Gastrocnemius medialis (tissue), 4 donors: ENCODE data around the gene SRSF1. TPM values are rescaled to one million over a fixed set of nuclear protein-coding genes. Genes with fewer than 3 reads are reported as not detected.

Source experiments
- ATAC-seq, 2 donors: fragments of 150-250 bp; one replicate each; pipeline ENCODE4 v1.9.1; 2016
- DNase-seq, 2 donors: peaks; one replicate each; pipeline ENCODE4 v3.0.0-alpha.2; 2019
- H3K27ac ChIP-seq, 4 donors: fragments of 200-600 bp; sonication (generic); 1 replicate in 1 of 4; 2 replicates in 3 of 4; pipeline ENCODE4 v1.5.1; 2016 to 2018; ENCODE audit warnings: mild to moderate bottlenecking in 2 of 4, moderate library complexity in 1 of 4
- H3K27me3 ChIP-seq, 3 donors: fragments of 200-600 bp; sonication (generic) in 2 of 3; 1 replicate in 1 of 3; 2 replicates in 2 of 3; pipeline versions ENCODE4 v1.5.1 to v1.6.0; 2016 to 2019; ENCODE audit warnings: mild to moderate bottlenecking in 1 of 3, moderate library complexity in 1 of 3
- H3K36me3 ChIP-seq, 2 donors: fragments of 200-600 bp; sonication (generic) in 1 of 2; one replicate each; pipeline ENCODE4 v1.5.1; 2017 to 2018
- H3K4me1 ChIP-seq, 2 donors: fragments of 200-600 bp; sonication (generic) in 1 of 2; one replicate each; pipeline ENCODE4 v1.5.1; 2016 to 2017; ENCODE audit warnings: mild to moderate bottlenecking in 2 of 2
- H3K4me3 ChIP-seq, 4 donors: fragments of 200-600 bp; sonication (generic) in 3 of 4; 1 replicate in 1 of 4; 2 replicates in 3 of 4; pipeline ENCODE4 v1.5.1; 2016 to 2019; ENCODE audit warnings: mild to moderate bottlenecking in 2 of 4
- H3K9me3 ChIP-seq, 3 donors: fragments of 200-600 bp; sonication (generic) in 2 of 3; 1 replicate in 1 of 3; 2 replicates in 2 of 3; pipeline ENCODE4 v1.5.1; 2016 to 2019
- POLR2A ChIP-seq, 2 donors: fragments of 450-650 bp; IDR thresholded peaks; one replicate each; pipeline ENCODE4 v1.6.1; 2017; ENCODE audit warnings: antibody characterized with exemption in 2 of 2, mild to moderate bottlenecking in 2 of 2, moderate library complexity in 2 of 2
- in situ Hi-C, 4 donors: fragments of 200-750 bp; cut with MboI; loops; one replicate each; pipeline versions ENCODE4 v1.15.0 to v1.8.0; 2017; ENCODE audit warnings: low sequenced_read_pairs in 4 of 4
- intact Hi-C: fragments of 100-400 bp; cut with DNase I; formaldehyde crosslinking; loops from one replicate; pipeline ENCODE4 v1.15.1; 2023; ENCODE audit warnings: low total_unique reads
- total RNA-seq, 4 donors: library from RNA; depleted of rRNA; stranded (reverse); fragments of >200 nt; gene quantifications; one replicate each; pipeline versions ENCODE4 v1.1.0 to v1.2.3, GENCODE V29; 2016
- TF ChIP-seq, protein P1 (sequence below), 5 experiments: fragments of 450-650 bp in 3 of 5; fragments of 200-600 bp in 2 of 5; sonication (generic) in 2 of 5; IDR thresholded peaks in 4 of 5; conservative IDR thresholded peaks in 1 of 5; 1 replicate in 4 of 5; 2 replicates in 1 of 5; pipeline ENCODE4 v1.5.1; 2016 to 2019; ENCODE audit warnings: antibody characterized with exemption in 5 of 5, mild to moderate bottlenecking in 3 of 5, moderate library complexity in 3 of 5

The SRSF1 gene, protein sequence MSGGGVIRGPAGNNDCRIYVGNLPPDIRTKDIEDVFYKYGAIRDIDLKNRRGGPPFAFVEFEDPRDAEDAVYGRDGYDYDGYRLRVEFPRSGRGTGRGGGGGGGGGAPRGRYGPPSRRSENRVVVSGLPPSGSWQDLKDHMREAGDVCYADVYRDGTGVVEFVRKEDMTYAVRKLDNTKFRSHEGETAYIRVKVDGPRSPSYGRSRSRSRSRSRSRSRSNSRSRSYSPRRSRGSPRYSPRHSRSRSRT
- 10 to 100 TPM; 69.4 to 85.4 (median 82.2) TPM for total RNA-seq

DNA sequence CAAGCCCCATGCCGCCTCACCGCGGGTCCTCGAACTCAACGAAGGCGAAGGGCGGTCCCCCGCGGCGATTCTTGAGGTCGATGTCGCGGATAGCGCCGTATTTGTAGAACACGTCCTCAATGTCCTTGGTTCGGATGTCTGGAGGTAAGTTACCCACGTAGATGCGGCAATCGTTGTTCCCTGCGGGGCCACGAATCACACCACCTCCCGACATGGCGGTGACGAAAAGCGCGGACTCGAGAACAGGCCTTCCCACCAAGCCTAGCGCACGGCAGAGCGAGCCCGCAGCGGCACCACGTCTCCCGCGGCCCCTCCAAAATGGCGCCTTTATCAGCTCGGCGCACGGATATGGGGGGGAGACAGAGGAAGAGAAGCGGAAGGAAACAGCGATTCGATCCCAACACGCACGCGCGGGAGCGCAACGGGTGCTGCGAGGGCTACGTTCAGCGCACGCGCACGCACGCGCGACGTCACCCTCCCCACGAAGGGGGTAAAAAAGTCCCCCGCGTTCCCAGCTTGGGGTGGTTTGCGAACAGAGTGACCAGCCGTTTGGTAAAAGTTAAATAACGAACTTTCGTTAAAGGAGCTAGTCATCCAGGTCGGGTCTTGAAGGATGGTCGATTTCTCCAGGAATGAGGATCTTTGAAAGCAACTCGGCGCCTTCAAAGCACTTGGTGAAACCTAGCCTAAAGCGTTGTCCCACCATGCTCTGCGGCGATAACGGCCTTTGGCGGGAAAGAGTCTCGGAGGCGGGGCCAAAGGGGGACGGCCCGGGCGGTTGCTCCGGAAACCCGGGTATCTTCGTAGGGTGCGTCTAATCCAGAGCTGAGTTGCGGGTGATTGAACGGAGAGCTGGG lies at the start of gene SRSF1:
Gene SRSF1 (minus strand): TSS at position 323 of the 857 bp plus-strand sequence. CDS start 109 bp downstream, at position 214.
- TF ChIP-seq, protein P1, sequence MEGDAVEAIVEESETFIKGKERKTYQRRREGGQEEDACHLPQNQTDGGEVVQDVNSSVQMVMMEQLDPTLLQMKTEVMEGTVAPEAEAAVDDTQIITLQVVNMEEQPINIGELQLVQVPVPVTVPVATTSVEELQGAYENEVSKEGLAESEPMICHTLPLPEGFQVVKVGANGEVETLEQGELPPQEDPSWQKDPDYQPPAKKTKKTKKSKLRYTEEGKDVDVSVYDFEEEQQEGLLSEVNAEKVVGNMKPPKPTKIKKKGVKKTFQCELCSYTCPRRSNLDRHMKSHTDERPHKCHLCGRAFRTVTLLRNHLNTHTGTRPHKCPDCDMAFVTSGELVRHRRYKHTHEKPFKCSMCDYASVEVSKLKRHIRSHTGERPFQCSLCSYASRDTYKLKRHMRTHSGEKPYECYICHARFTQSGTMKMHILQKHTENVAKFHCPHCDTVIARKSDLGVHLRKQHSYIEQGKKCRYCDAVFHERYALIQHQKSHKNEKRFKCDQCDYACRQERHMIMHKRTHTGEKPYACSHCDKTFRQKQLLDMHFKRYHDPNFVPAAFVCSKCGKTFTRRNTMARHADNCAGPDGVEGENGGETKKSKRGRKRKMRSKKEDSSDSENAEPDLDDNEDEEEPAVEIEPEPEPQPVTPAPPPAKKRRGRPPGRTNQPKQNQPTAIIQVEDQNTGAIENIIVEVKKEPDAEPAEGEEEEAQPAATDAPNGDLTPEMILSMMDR (IDR thresholded peaks at IDR 0.05 in 4 of 5, conservative IDR thresholded peaks at IDR 0.05 in 1 of 5), result peak in 1 of 5 experiments; percentile 25
- peak; percentile 97 to 98 for TF ChIP-seq POLR2A (IDR thresholded peaks at IDR 0.05)
- Histone ChIP-seq H3K4me1 (peaks cover 47 to 48% of the 10 kb centered on the region in 2 donors), H3K4me3 (peak within 1 kb of the TSS; percentile 91 to 98 (median 97)), H3K9me3 (no peaks in the 10 kb centered on the region), H3K27ac (peak within 1 kb of the TSS; percentile 96 to 100 (median 100)), H3K27me3 (no peaks in the 10 kb centered on the region), H3K36me3 (peaks cover 0 to 39% of the 10 kb centered on the region in 2 donors)
- ATAC-seq (peak; percentile 90 to 93), DNase-seq (peak; percentile 95 to 96)
- intact Hi-C loops, result loop anchor here (1.0 to 10.0 kb wide), 8 partner anchors 18 to 922 kb away; partner anchors contain the start of genes AKAP1, MRPS23 and VEZF1
- in situ Hi-C loops, result loop anchor here in 2 of 4 donors (10.0 to 25.0 kb wide), 2 partner anchors 105 to 108 kb away; no protein-coding TSS in a partner anchor

DNA sequence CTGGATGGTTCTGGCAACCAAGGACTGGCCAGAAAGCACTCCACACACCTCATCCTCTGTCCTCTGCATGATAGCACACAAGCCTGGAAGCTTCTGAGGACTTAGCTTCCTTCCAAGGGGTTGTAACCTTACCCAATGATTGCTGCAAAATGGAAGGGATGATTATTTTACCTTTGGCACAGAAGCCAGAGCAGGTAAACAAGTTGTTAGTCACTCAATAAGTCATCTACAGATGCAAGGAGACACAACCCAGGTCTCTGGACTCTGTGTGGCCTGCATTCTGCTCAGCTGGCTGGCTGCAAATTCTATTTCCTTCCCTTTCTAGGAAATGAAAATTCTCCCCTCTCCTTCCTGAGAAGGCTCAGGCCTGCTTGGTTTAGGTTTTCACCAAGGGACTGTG lies 49.4 kb upstream of the SRSF1 start:
- intact Hi-C loops (no loop called here), in situ Hi-C loops (no loop called here)
- no peak overlapping the region for H3K4me3 ChIP-seq
- ATAC-seq, result no peak
- no peaks in the 10 kb centered on the region for H3K27me3 ChIP-seq
- no peak for DNase-seq
- H3K4me1 ChIP-seq, result no peaks in the 10 kb centered on the region
- no peak overlapping the region for H3K27ac ChIP-seq
- TF ChIP-seq, protein P1 (IDR thresholded peaks at IDR 0.05 in 4 of 5, conservative IDR thresholded peaks at IDR 0.05 in 1 of 5), result no peak
- no peak for TF ChIP-seq POLR2A (IDR thresholded peaks at IDR 0.05)
- H3K36me3 ChIP-seq, result no peaks in the 10 kb centered on the region
- no peaks in the 10 kb centered on the region for H3K9me3 ChIP-seq

DNA sequence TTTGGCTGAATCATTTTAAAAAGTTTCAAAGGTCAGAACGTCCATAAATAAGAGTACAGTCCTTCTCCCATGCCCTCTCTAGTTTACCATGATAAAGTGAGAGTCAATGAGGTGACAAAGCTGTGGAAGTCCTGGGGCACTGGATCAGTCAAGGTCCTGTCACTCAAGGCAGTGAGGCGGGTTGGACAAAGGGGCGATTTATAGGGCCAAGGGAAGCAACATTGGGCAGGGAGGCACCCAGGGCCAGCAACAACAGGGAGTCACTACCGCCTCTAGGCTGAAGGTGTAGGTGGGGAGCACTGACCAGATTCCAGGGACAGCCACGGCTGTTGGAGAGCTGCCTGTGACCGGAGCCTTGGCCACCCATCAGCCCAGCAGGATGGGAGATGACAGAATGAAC lies 47.6 kb upstream of the SRSF1 start:
- in situ Hi-C loops (no loop called here), intact Hi-C loops (no loop called here)
- Histone ChIP-seq H3K9me3 (no peaks in the 10 kb centered on the region), H3K27me3 (peaks cover 0 to 3% (median 0%) of the 10 kb centered on the region in 3 donors), H3K4me3 (no peak overlapping the region), H3K4me1 (no peaks in the 10 kb centered on the region), H3K27ac (no peak overlapping the region), H3K36me3 (no peaks in the 10 kb centered on the region)
- DNase-seq (no peak), ATAC-seq (no peak)
- TF ChIP-seq POLR2A (IDR thresholded peaks at IDR 0.05), result no peak
- TF ChIP-seq, protein P1 (IDR thresholded peaks at IDR 0.05 in 4 of 5, conservative IDR thresholded peaks at IDR 0.05 in 1 of 5), result no peak

DNA sequence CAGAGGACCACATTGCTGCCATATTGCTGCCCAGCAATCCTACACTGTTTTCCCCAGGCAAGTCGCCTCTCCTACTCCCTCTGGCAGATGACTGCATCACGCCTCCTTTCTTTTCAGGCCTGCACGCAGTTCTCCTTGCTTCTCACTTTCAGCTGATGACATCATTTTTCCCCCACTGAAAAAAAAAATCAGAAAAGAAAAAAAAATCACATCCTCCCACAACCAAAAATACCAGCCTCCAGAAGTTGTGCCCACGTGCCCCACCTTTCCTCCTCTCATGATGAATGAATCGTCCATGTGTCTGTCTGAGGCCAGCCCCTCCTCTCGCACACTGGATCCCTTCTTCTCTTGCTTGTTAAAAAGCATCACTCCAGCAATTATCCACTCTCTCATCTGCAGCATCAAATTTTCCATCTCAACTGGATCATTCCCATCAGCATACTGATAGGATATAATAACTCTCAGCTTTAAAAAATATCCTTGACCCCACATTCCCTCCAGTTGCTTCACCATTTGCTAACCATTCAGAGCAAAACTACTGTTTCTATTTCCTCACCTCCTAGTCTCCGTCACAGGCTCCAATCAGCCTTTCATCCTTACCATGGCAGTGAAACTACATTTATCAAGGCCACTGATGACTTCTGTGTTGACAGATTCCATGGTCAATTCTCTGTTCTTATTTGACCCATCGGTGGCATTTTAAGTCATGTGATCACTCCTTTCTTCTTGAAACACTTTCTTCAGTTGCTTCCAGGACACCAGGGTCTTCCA lies 46.1 kb upstream of the SRSF1 start:
- ATAC-seq (no peak), DNase-seq (no peak)
- no peak for TF ChIP-seq POLR2A (IDR thresholded peaks at IDR 0.05)
- TF ChIP-seq, protein P1 (IDR thresholded peaks at IDR 0.05 in 4 of 5, conservative IDR thresholded peaks at IDR 0.05 in 1 of 5), result no peak
- Histone ChIP-seq H3K4me3 (no peak overlapping the region), H3K36me3 (no peaks in the 10 kb centered on the region), H3K9me3 (no peaks in the 10 kb centered on the region), H3K4me1 (no peaks in the 10 kb centered on the region), H3K27ac (no peak overlapping the region), H3K27me3 (peaks cover 0 to 3% (median 0%) of the 10 kb centered on the region in 3 donors)
- in situ Hi-C loops (no loop called here), intact Hi-C loops (no loop called here)
